DMS79 (cell line): ENCODE data around the gene CAMK2B.

ENCODE experiments used
- DNase-seq: peaks from one replicate; lab custom pipeline; 2025; lab: John Stamatoyannopoulos, UW

Gene CAMK2B

GRCh38 chr7:44273681-44274622 lies 51.4 kb downstream of the CAMK2B start:
- DNase-seq, result no peak

- DNase-seq, result no peak
Observed at GRCh38 chr7:44272981-44273380, 52.4 kb downstream of the CAMK2B start.

- no peak for DNase-seq
Observed at GRCh38 chr7:44272456-44272855, 52.9 kb downstream of the CAMK2B start.

- DNase-seq, result no peak
Observed at GRCh38 chr7:44269943-44270493, 55.4 kb downstream of the CAMK2B start.

GRCh38 chr7:44269417-44269816 lies 56.0 kb downstream of the CAMK2B start:
- DNase-seq, result no peak

GRCh38 chr7:44268671-44269070 lies 56.7 kb downstream of the CAMK2B start:
- no peak for DNase-seq

GRCh38 chr7:44267719-44268421 lies 57.5 kb downstream of the CAMK2B start:
- DNase-seq, result no peak

- DNase-seq, result no peak
Observed at GRCh38 chr7:44267178-44267577, 58.2 kb downstream of the CAMK2B start.

- DNase-seq, result no peak
Observed at GRCh38 chr7:44266526-44266925, 58.9 kb downstream of the CAMK2B start.

- no peak for DNase-seq
Observed at GRCh38 chr7:44265728-44266127, 59.7 kb downstream of the CAMK2B start.

- peak; percentile 87 for DNase-seq
Observed at GRCh38 chr7:44264221-44264931, 61.0 kb downstream of the CAMK2B start.

- DNase-seq, result no peak
Observed at GRCh38 chr7:44263326-44264082, 61.9 kb downstream of the CAMK2B start.

- no peak for DNase-seq
Observed at GRCh38 chr7:44262031-44262430, 63.4 kb downstream of the CAMK2B start.

GRCh38 chr7:44261240-44261639 lies 64.2 kb downstream of the CAMK2B start:
- no peak for DNase-seq

- DNase-seq, result no peak
Observed at GRCh38 chr7:44259547-44260457, 65.6 kb downstream of the CAMK2B start.

- DNase-seq, result no peak
Observed at GRCh38 chr7:44258865-44259546, 66.4 kb downstream of the CAMK2B start.

GRCh38 chr7:44258423-44258760 lies 67.0 kb downstream of the CAMK2B start:
- no peak for DNase-seq

- DNase-seq, result no peak
Observed at GRCh38 chr7:44257618-44258422, 67.6 kb downstream of the CAMK2B start.

GRCh38 chr7:44257213-44257612 lies 68.2 kb downstream of the CAMK2B start:
- no peak for DNase-seq
